H1 (cell line): Measurements from ENCODE around the gene IVL.

Experiments
- ATF2 ChIP-seq: IDR thresholded peaks from 2 replicates; pipeline ENCODE4 v1.6.1; 2012; ENCODE audit warnings: low read length, inconsistent platforms
- CHD1 ChIP-seq: IDR thresholded peaks from 2 replicates; pipeline ENCODE4 v1.6.1; 2012; ENCODE audit warnings: low read depth, low read length, improper control_type of control experiment
- CTCF ChIP-seq, 3 experiments: IDR thresholded peaks; 1 replicate in 2 of 3; 2 replicates in 1 of 3; pipeline versions ENCODE4 v1.5.1 to v1.6.1; 2011; ENCODE audit warnings: low read length in 3 of 3, mild to moderate bottlenecking in 3 of 3, inconsistent platforms in 2 of 3, low read depth in 1 of 3, moderate library complexity in 1 of 3; ENCODE audit not compliant: insufficient read depth in 1 of 3; ENCODE audit errors: control extremely low read depth in 1 of 3
- EP300 ChIP-seq, 2 experiments: IDR thresholded peaks; 1 replicate in 1 of 2; 2 replicates in 1 of 2; pipeline ENCODE4 v1.6.1; 2011 to 2012; ENCODE audit warnings: low read depth in 2 of 2, low read length in 2 of 2, mild to moderate bottlenecking in 2 of 2, borderline replicate concordance in 1 of 2, inconsistent platforms in 1 of 2, moderate library complexity in 1 of 2
- HDAC2 ChIP-seq, 2 experiments: fragments of 300-600 bp in 1 of 2; sonication (generic) in 1 of 2; IDR thresholded peaks; 2 replicates each; pipeline ENCODE4 v1.6.1; 2011 to 2012; ENCODE audit warnings: low read depth in 2 of 2, low read length in 2 of 2, mild to moderate bottlenecking in 2 of 2, moderate library complexity in 2 of 2, borderline replicate concordance in 1 of 2, inconsistent platforms in 1 of 2
- JUND ChIP-seq: IDR thresholded peaks from 2 replicates; pipeline ENCODE4 v1.6.1; 2011; ENCODE audit warnings: mild to moderate bottlenecking, improper control_type of control experiment, low read length
- POLR2A ChIP-seq, 2 experiments: IDR thresholded peaks; 1 replicate in 1 of 2; 2 replicates in 1 of 2; pipeline ENCODE4 v1.6.1; 2011; ENCODE audit warnings: low read depth in 2 of 2, low read length in 2 of 2, mild to moderate bottlenecking in 2 of 2; ENCODE audit errors: control extremely low read depth in 1 of 2
- POLR2AphosphoS5 ChIP-seq: IDR thresholded peaks from 2 replicates; pipeline ENCODE4 v1.6.1; 2011; ENCODE audit warnings: low read depth, low read length
- SIN3A ChIP-seq, 2 experiments: IDR thresholded peaks in 1 of 2; conservative IDR thresholded peaks in 1 of 2; 2 replicates each; pipeline ENCODE4 v1.6.1; 2011 to 2012; ENCODE audit warnings: low read length in 2 of 2, improper control_type of control experiment in 1 of 2, low read depth in 1 of 2, mild to moderate bottlenecking in 1 of 2
- SIX5 ChIP-seq: IDR thresholded peaks from 2 replicates; pipeline ENCODE4 v1.6.1; 2011; ENCODE audit warnings: mild to moderate bottlenecking, low read depth, low read length
- SP1 ChIP-seq: IDR thresholded peaks from 2 replicates; pipeline ENCODE4 v1.6.1; 2011; ENCODE audit warnings: low read depth, low read length
- TCF12 ChIP-seq: IDR thresholded peaks from 2 replicates; pipeline ENCODE4 v1.6.1; 2011; ENCODE audit warnings: low read depth, mild to moderate bottlenecking, low read length
- YY1 ChIP-seq: IDR thresholded peaks from 2 replicates; pipeline ENCODE4 v1.6.1; 2011; ENCODE audit warnings: low read depth, mild to moderate bottlenecking, low read length
- ZNF274 ChIP-seq: IDR thresholded peaks from 2 replicates; pipeline ENCODE4 v1.7.0; 2012; ENCODE audit warnings: low read length, borderline replicate concordance; ENCODE audit errors: extremely low read depth

GRCh38 chr1:152866321-152866720 is 42.0 kb upstream of the IVL start:
- no peak for TF ChIP-seq SIX5
- no peak for TF ChIP-seq CTCF (IDR thresholded peaks at IDR 0.05; ENCODE audit: control extremely low read depth in 1 of 3, insufficient read depth in 1 of 3, low read depth in 1 of 3, low read length in 3 of 3)
- TF ChIP-seq ATF2, result no peak
- no peak for TF ChIP-seq YY1
- TF ChIP-seq TCF12, result no peak
- no peak for TF ChIP-seq JUND
- TF ChIP-seq CHD1, result no peak
- TF ChIP-seq HDAC2 (IDR thresholded peaks at IDR 0.05; ENCODE audit: borderline replicate concordance in 1 of 2, low read depth in 2 of 2, low read length in 2 of 2), result no peak
- TF ChIP-seq EP300 (IDR thresholded peaks at IDR 0.05; ENCODE audit: borderline replicate concordance in 1 of 2, low read depth in 2 of 2, low read length in 2 of 2), result no peak
- no peak for TF ChIP-seq POLR2A (IDR thresholded peaks at IDR 0.05; ENCODE audit: control extremely low read depth in 1 of 2, low read depth in 2 of 2, low read length in 2 of 2)
- no peak for TF ChIP-seq POLR2AphosphoS5
- TF ChIP-seq ZNF274, result no peak
- no peak for TF ChIP-seq SIN3A (conservative IDR thresholded peaks at IDR 0.05 in 1 of 2, IDR thresholded peaks at IDR 0.05 in 1 of 2; ENCODE audit: low read depth in 1 of 2, low read length in 2 of 2)
- no peak for TF ChIP-seq SP1
